Lung microvascular endothelial cell (primary cell): ENCODE data around the gene CD55. TPM values are rescaled to one million over a fixed set of nuclear protein-coding genes. Genes with fewer than 3 reads are reported as not detected.

Source experiments
- DNase-seq, 2 donors: peaks; one replicate each; pipeline versions ENCODE4 v3.0.0 to v3.0.0-alpha.2; 2010; ENCODE audit warnings: low read depth in 2 of 2
- total RNA-seq: library from RNA; depleted of rRNA; stranded (reverse); fragments of >200 nt; gene quantifications from 2 replicates; pipeline ENCODE4 v1.2.1, GENCODE V29; 2014

The CD55 gene
- total RNA-seq, 1 donor from 2014 or later, result 62.5 TPM

GRCh38 chr1:207329469-207329868 lies 8.0 kb downstream of the CD55 start:
- no peak for DNase-seq

DNA sequence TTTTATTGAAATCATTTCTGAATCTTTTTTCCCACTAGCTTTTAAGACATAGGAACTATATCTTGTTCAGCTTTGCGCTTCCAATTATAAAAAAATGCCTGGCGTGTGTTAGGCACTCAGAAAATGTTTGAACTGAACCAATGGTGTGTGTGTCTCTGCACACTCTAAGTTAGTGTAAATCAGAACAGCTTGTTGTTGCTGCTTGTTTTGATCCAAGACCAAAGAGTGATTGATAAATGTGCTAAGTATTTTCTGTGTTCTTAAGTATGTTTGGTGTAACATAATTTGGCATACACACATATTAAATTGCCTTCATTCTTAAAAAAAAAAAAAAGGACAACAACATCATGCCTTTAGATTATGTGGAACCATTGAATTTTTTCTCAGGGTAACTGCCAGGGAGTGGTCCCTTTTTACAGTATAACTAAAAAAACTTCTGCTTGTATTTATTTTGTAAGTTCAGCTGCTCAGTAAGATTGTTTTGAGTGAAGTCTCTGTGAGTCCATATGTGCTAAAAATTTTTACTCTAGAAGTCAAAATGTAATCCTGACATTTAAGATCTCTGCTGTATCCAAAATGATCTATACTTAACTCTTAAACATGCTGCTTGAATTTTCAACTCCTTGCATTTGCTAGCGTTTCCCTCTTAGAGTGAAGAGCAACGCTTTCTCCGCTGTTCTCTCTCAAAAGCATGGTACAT lies 8.7 kb downstream of the CD55 start:
- DNase-seq, result no peak

DNA sequence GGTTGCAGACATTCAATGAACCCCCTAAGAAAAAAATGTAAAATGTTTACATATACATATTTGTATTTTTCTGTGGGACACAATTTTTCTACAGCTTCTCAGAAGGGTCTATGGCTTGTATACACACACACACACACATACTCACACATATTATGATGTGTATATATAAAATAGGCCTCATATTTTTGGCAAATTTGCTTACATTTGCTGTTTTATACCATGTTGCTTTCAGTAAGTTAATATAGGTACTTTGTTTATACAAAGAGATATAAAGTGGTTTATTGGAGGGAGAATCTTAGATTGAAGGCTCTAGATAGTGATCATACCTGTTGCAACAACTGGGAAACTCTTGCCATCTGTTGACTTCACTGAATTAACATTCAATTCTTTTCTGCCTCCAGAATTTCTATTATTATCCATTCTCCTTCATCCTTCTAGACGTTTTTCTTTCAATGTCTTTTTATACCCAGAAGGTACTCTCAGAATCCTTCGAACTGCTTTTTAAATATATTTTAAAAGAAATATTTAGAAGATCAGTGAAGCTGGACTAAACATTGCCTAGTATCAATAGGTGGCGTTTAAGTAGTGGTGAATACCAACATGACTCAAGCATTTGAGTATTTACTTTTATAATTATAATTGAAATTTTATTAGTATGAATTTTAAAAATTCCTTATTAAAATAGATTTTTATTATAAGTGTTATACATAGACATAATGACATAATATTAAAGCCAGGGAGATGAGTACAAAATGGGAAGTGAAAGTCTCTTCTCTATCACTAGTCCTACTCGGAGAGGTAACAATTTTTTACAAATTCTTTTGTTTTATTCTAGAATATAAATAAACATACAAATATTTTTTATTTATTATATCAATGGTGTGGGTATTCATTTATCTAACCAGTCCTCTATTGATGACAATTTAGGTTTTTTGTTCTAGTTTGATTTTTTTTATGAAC lies 10.2 kb downstream of the CD55 start:
- no peak for DNase-seq

DNA sequence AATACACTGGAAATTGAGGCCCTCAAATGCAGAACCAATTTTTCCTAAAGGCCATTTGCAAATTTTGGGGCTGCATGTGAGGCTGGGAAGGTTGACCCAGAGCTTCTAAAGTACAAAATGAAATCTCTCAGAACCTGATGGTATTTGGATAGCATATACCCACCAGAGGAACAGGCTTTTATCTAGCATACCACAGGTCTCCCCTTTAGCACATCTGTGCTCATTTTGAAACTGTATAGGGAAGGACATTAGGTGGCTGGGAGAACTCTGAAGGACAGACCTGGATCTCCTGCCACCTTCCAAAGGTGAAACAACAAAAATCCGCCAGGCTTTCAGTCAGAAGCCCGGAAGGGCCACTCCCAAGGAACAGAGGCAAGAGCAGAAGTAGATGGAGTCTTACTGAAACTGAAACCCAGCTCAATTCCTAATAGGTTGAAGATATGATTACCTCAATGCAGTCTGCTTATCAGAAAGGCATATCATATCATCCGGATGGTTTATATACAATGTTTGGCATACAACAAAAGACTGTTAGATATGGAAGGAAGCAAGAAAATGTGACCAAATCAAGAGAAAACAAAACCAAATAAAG lies 11.6 kb downstream of the CD55 start:
- no peak for DNase-seq

DNA sequence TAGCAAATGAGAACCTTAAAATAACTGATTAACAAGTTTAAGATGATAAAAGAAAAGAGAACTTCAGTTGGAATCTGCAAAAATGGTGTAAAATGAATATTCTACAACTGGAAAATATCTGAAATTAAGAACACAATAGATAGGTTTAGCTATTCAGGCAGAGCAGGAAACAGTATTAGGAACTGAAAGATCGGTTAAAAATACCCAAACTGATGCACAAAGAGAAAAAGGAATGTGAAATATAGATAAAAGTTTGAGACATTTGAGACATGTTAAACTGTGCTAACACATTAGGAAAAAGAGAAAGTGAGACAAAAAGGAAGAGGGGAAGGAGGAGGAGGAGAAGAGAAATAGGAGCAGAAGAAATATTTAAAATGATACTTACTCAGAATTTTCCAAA lies 12.1 kb downstream of the CD55 start:
- DNase-seq, result no peak

DNA sequence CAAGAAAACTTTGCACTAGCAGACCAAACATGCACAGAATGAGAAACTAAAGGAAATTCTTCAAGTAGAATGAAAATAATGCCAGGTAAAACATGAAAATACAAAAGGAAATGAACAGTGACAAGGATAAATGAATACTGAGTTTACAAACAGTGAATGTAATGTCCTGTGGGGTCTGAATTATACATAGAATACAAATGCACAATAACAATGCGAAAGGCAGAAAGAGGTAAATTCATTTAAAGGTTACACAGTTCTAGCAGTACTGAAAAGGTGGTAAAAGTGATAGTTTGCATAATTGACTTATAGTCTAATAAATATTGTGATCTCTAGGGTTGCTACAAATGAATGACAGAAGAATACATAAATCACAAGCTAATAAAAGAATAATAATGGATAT lies 12.9 kb downstream of the CD55 start:
- DNase-seq, result no peak

DNA sequence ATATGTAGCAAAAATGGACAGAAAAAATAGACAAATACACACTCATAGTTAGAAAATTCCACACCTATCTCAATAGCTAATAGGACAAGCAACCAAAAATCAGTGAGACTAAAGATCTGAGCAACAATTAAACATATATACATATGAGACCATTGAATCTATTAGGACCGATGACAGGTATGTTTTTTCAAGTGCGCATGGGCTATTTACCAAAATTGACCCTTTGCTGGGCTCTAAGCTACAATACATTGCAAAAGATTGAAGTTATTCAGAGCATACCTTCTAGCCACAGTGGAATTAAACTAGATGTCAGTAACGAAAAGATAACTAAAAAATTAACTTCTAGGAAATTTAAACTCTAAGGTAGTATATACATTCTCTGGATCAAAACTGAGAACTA lies 13.7 kb downstream of the CD55 start:
- no peak for DNase-seq

DNA sequence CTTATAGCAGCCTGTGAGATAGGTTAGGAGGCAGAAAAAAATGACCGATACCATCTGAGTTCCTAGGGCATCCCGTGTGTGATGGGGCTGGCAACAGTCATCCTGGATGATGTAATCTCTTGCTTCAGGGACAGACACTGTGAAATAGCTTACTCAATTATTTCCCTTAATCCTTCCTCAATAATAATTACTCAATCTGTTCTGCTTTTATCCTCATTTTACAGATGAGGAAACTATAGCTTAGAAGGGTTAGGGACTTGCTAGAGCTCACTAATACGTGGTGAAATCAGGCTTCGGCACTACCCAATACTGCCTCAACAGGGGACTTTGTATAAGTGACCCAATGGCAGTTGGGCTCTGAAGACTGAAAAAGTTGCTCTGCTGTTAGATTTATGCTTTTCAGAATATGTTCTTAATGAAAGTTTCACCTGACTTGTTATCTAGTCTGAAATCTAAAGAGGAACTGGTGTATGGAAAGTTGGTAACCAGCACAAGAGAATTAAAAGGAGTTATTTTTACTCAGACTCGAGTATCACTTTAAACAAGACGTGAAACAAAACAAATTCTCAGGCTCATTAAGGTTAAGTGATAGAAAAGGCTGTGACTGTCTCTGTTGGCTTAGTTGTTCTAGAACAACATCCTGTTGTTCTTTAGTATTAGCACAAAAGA lies 14.4 kb downstream of the CD55 start:
- DNase-seq, result peak; percentile 14 to 37

- peak; percentile 19 to 21 for DNase-seq
These were observed 15.3 kb downstream of the CD55 start for GRCh38 chr1:207336559-207337467.

GRCh38 chr1:207342332-207342731 lies 20.9 kb downstream of the CD55 start:
- DNase-seq, result no peak

DNA sequence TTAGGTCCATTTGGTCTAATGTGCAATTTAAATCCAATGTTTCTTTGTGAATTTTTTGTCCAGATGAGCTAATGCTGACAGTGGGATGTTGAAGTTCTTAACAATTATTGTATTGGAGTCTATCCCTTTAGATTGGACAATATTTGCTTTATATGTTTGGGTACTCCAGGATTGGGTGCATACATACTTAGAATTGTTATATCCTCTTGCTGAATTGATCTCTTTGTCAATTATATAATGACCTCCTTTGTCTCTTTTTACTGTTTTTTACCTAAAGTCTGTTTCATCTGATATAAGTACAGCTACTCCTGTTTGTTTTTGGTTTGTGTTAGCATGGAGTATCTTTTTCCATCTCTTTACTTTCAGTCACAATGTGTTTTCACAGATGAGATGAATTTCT lies 22.2 kb downstream of the CD55 start:
- no peak for DNase-seq

DNA sequence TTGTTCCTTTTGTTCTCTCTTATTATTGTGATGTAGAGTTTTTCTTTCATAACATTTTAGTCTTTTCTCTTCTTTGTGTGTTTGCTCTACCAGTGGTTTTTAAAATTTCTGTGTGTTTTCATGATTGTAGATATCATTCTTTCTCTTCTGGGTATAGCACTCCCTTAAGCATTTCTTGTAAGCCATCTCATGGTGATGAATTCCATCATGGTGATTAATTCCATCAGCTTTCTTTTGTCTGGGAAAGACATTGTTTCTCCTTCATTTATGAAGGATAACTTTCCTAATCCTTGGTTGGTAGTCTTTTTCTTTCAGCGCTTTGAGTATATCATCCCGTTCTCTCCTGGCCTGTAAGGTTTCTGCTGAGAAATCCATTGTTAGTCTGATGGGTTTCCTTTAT lies 22.7 kb downstream of the CD55 start:
- DNase-seq, result no peak

- no peak for DNase-seq
These were observed 24.4 kb downstream of the CD55 start for GRCh38 chr1:207345644-207346477.

- DNase-seq, result no peak
These were observed 25.0 kb downstream of the CD55 start for GRCh38 chr1:207346513-207346912.

DNA sequence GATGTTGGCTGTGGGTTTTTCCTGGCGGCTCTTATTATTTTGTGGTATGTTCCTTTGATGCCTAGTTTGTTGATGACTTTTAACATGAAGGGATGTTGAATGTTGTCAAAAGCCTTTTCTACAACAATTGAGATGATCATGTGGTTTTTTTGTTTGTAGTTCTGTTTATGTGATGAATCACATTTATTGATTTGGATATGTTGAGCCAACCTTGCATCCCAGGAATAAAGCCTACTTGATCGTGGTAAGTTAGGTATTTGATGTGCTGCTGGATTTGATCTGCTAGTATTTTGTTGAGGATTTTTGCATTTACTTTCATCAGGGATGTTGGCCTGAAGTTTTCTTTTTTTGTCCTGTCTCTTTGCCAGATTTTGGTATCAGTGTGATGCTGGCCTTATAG lies 28.5 kb downstream of the CD55 start:
- DNase-seq, result no peak

DNA sequence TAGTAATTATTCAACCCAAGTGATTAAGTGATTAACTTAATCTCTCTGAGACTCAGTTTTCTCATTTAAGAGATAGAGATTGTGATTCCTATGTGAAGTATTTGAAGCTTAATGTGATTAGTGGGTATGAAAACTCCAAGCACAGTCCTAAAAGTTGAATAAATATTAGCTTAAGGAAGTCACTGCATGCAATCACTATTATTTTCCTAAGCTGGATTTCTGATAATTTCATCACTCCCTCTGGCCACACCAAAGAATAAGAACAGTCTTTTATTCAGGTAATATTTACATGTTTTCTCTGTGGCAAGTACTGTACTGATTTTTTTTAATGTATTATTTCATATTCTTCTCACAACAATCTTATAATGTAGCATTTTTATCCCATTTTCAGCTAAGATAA lies 31.1 kb downstream of the CD55 start:
- peak in 1 of 2 donors; percentile 52 for DNase-seq

DNA sequence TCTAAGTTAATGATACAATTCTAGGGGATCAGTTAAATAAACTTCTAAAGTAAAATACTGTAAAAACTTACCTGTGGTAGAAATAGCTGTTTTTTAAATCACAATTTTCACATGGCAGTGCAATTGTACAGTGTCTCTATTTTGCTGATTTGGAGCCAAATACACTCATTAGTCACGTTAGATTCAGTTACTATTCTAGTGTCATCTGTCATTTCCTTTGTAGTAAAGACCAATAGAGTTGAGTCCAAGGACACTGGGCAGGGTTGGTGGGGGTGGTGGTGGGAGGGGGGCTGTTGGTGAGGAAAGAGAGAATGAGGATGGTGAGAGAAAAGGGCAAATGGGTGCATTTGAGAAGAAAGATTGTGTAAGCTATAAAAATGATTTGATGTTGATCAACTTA lies 33.6 kb downstream of the CD55 start:
- peak; percentile 57 to 71 for DNase-seq

GRCh38 chr1:207355513-207356295 lies 34.2 kb downstream of the CD55 start:
- no peak for DNase-seq

- no peak for DNase-seq
These were observed 39.6 kb downstream of the CD55 start for GRCh38 chr1:207361029-207361428.
